NCI-H226 (cell line): ENCODE data around the gene IL36B.

Experiments
- DNase-seq: peaks from one replicate; pipeline ENCODE4 v3.0.0-alpha.2; 2015

IL36B gene

GRCh38 chr2:113005030-113005509 is 47.6 kb downstream of the IL36B start, which contains the start of gene IL36A:
Gene IL36A (plus strand): TSS chr2:113005459. CDS start chr2:113005872, 413 bp downstream.
- no peak for DNase-seq

GRCh38 chr2:113002677-113003076 is 50.0 kb downstream of the IL36B start:
- no peak for DNase-seq

GRCh38 chr2:113000436-113000835 is 52.2 kb downstream of the IL36B start:
- no peak for DNase-seq

- no peak for DNase-seq
Measured at GRCh38 chr2:112997151-112997550, 55.5 kb downstream of the IL36B start.

- no peak for DNase-seq
Measured at GRCh38 chr2:112996635-112997034, 56.0 kb downstream of the IL36B start.

- DNase-seq, result no peak
Measured at GRCh38 chr2:112995346-112995920, 57.2 kb downstream of the IL36B start.

GRCh38 chr2:112994648-112995047 is 58.0 kb downstream of the IL36B start:
- no peak for DNase-seq

- DNase-seq, result no peak
Measured at GRCh38 chr2:112993831-112994230, 58.8 kb downstream of the IL36B start.

GRCh38 chr2:112989611-112990010 is 63.1 kb downstream of the IL36B start:
- no peak for DNase-seq

- no peak for DNase-seq
Measured at GRCh38 chr2:112985090-112985489, 67.6 kb downstream of the IL36B start.

GRCh38 chr2:112980537-112980936 is 72.1 kb downstream of the IL36B start:
- DNase-seq, result no peak

- no peak for DNase-seq
Measured at GRCh38 chr2:112979731-112980130, 72.9 kb downstream of the IL36B start.

- no peak for DNase-seq
Measured at GRCh38 chr2:112977559-112978056, 75.1 kb downstream of the IL36B start, which contains the start of gene IL36G. Gene IL36G (plus strand): TSS chr2:112978006. CDS start chr2:112978639, 633 bp downstream.
